ENCODE measurements around the gene ZFYVE28.
"Not testable (repeated sequence)": the region's sequence is repeated elsewhere in the genome, so short reads cannot be mapped to it uniquely, and the experiment has no call there.

Gene ZFYVE28

DNA sequence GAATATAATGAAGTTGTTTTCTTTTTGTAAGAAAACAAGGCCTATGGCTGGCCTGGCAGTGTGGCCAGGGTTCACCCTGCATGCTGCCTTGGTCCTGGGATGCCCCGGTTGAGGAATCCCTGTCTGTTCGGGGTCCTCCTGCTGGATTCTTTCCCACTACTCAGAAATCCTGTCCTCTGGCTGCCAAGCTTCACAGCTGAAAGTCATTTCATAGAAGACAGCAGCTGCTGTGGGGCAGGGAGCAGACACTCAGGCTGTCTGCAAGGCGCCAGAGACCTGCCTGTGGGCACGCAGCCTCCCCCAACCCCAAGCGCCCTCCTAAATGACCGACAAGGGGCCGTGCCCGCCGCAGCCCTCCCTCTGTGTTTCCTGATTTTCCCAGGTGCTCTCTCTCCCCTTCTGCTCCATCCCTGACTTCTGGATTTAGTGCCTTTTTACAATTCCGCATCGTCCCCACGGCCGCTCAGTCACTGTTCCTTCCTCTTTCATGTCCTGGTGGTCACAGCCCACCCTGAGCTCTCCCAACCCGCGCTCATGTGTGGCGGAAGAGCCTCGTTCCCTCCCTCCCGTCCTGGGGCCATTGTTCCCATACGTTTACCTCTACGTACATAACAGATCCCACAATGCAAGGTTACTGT lies 27.5 kb downstream of the ZFYVE28 start:
- DNase-seq (ENCODE audit: low read depth), result no peak

DNA sequence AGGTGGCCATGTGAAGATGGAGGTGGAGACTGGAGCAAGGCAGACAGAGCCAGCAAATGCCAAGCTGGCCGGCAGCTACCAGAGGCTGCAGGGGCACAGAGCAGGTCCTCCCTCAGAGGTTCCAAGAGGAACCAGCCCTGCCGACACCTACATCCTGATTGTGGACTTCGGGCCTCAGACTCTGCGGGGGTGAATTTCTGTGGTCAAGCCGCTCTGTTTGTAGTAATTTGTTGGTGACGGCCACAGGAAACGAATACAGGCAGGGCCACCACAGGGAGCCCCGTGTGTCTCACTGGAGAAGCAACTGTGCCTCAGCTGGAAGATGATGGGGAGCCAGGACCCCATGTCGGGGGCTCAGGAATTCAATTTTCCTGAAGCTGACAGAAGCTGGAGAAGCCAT lies 28.3 kb downstream of the ZFYVE28 start:
- no peak for DNase-seq (ENCODE audit: low read depth)

DNA sequence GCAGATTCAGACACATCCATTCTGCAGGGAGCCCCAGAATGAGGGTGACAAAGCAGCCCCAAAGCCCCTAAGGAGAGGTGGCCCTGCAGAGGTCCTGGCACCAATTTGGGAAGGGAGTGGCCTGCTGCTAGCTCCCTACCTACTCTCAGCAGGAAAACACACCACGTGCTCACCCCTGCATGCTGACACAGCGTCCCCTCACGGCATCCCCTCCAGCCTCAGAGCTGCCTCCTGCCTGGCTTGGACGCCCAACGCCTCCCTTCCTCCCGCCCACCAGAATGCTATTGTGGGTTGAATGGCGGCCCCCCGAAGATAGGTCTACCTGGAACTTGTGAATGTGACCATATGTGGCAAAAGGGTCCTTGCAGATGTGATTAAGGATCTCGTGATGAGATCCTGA lies 28.8 kb downstream of the ZFYVE28 start:
- DNase-seq (ENCODE audit: low read depth), result no peak

DNA sequence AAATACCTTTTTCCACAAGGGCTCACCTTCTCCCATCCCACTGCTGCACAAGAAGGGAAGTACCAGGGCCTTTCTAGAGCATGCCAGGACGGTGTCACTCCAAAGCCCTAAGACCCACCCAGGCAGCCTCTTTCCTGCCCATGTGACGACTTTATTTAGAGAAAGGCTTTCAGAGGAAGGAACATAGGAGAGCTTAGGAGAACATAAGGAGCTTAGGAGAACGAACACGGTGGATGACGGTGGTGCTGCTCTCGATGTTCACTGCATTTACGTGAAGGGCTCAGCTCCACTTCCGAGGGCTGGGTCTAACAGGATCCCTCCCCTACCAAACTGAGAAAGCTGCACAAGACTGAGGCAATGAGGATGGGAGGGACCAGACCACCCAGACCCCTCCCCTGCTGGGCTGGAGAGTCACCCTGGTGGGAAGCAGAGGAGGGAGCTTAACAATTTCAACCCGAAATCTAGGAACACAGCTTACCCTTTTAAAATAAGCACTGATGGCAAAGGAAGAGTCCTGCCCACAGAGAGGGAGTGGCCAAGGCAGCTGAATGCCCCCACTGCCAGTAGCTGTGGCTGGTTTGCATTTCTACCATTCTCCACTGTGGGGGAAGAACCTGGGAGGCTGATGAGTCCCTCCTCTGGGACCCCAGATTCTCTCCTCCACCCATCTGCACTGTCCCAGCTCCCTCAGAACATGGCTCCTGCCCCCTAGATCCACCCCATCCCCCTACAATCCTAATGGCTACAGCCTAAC lies 29.8 kb downstream of the ZFYVE28 start:
- peak; percentile 11 for DNase-seq (ENCODE audit: low read depth)

DNA sequence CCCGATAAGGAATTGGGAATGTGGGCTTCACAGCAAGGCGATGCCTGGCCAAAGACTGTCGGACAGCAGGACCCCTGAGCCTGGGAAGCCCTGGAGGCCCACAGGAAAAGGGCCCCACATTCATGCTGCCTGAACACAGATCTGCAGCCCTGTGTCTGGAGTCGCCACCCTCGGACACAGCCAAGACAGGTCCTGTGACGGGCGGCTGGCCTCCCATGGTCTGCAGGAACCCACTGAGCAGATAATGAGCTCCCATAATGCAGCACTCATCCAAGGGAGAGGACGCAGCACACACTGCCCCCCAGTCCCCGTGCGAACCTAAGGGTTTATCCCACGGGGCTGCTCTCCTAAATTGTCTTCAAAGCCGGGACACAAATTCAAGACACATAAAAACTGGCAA lies 30.6 kb downstream of the ZFYVE28 start:
- DNase-seq (ENCODE audit: low read depth), result no peak

DNA sequence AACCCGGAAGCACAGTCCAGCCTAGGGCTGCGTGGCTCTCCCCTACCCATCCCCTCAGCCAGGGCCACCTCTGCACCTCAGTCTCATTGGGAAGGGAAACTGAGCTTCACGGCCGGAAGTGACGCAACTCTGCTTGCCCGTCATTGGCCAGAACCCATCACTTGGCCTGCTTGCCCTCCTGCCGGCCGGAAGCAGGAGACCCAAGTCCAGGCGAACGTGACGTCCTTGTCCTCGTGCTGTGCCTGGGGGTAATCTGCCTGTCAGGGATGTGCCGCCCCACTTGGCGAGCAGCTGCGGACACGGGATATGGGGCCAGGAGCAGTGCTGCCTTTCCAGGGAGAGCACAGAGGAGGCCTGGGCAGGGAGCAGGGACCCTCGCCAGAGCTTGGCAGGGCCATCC lies 31.2 kb downstream of the ZFYVE28 start:
- no peak for DNase-seq (ENCODE audit: low read depth)

DNA sequence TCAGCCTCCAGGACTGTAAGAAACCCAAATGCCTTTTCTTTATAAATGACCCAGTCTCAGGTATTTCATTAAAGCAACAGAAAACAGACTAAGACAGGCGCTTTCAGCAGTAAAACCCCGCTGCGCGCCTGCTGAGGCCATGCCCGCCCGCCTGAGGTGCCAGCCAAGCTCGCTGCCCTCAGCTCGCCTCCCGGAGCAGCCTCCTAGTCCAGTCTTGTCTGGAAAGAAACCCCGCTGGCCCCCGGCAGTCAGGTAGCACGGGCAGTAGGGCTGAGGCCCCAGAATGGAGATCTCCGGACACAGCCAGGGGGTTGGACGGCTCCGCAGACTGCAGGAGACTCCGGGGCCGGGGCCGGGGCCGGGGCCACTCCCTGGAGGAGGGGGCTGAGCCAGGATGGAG lies 31.7 kb downstream of the ZFYVE28 start:
- no peak for DNase-seq (ENCODE audit: low read depth)

DNA sequence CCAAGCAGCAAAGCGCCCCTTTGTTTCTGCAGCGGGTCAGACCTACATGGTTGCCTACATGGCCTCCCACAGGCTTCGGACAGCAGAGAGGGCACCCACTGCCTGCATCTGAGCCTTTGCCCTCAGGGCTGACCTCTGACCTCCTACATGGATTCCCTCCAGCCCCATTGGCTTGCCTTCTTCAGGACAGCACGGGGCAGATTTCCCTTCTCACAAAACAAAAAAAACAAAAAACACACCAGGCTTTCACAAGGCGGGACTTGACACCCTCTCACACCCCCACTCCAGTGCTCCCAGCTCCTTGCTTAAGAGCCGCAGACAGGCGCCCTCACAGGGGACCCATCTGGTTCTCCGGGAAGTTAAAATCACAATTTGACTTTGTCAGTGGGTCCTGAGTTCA lies 32.9 kb downstream of the ZFYVE28 start:
- DNase-seq (ENCODE audit: low read depth), result no peak

DNA sequence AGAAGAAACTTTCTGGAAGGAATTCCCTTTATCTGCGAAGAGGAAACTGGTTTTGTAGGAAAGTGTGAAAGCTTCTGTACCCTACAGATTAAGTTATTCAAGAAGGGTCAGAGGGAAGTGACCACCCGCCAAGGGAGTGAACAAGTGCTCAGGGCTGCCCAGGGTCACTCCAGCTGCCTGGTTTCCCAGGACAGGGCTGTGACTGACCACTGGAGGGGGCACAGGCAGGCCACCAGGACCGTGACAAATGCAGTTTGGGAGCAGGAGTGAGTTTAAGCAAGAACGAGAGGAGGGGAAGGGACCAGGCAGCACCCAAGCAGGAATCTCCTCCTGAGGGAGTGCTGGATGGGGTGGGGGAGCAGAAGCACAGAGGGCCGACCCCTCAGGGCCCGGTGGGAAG lies 34.2 kb downstream of the ZFYVE28 start:
- no peak for DNase-seq (ENCODE audit: low read depth)

DNA sequence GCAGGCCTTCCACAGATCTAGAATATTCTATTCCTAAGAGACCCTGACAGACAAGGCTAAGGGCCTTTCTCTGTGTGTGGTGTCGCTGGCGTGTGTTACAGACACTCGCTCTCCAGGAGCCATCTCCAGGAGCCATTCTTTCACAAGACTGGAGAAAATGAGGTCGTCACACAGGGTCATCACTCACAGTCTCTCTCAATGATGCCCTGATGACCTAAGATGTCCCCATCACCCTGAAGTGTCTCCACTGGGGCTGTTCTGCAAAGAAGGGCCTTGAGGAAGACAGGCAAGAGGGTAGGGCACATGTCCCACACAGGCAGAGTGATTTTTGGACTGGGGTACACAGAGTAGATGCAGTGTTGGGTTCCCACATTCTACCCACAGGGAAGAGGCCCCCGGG lies 34.7 kb downstream of the ZFYVE28 start:
- DNase-seq (ENCODE audit: low read depth), result no peak

DNA sequence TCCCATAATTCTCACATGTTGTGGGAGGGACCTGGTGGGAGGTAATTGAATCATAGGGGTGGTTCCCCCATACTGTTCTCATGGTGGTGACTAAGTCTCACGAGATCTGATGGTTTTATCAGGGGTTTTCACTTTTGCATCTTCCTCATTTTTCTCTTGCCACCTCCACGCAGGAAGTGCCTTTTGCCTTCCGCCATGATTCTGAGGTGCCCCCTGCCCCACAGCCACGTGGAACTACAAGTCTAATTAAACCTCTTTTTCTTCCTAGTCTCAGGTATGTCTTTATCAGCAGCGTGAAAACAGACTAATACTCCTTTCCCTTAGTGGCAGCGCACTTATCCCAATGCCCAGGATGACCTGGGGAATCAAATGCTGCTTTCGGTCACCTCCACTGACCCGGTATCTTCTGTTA lies 35.2 kb downstream of the ZFYVE28 start:
- not testable (repeated sequence) for DNase-seq (ENCODE audit: low read depth)

DNA sequence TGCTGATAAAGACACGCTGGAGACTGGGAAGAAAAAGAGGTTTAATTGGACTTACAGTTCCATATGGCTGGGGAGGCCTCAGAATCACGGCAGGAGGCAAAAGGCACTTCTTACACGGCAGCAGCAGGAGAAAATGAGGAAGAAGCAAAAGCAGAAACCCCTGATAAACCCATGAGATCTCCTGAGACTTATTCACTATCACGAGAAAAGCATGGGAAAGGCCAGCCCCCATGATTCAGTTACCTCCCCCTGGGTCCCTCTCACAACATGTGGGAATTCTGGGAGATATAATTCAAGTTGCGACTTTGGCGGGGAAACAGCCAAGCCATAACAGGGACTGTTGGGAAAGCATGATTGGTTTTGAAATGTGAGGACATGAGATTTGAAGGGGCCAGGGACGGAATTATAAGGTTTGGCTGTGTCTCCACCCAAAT lies 35.7 kb downstream of the ZFYVE28 start:
- DNase-seq (ENCODE audit: low read depth), result not testable (repeated sequence)

DNA sequence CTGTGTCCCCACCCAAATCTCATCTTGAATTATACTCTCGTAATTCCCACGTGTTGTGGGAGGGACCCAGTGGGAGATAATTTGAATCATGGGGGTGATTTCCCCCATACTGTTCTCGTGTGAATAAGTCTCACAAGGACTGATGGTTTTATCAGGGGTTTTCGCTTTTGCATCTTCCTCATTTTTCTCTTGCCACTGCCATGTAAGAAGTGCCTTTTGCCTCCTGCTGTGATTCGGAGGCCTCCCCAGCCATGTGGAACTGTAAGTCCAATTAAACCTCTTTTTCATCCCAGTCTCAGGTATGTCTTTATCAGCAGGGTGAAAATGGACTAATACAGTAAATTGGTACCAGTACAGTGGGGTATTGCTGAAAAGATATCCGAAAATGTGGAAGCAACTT lies 37.9 kb downstream of the ZFYVE28 start:
- not testable (repeated sequence) for DNase-seq (ENCODE audit: low read depth)

DNA sequence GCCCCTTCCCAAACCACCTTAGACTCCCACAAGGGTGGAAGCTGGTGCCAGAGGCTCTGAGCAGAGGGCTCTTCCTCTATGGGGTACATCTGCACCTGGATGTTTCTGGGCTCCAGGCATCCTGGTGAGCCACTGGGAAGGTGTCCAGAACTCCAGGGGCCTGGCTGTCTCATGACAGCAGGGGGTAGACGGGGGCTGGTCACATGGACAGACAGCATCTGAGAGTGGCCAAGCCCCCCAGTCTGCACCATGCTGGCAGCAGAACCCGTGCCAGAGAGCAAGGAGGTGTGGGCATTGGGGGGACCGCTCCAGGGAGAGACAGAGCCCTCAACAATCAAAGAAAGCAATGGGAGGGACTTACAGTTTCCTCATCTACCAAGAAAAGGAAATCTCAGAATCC lies 39.5 kb downstream of the ZFYVE28 start:
- DNase-seq (ENCODE audit: low read depth), result no peak

DNA sequence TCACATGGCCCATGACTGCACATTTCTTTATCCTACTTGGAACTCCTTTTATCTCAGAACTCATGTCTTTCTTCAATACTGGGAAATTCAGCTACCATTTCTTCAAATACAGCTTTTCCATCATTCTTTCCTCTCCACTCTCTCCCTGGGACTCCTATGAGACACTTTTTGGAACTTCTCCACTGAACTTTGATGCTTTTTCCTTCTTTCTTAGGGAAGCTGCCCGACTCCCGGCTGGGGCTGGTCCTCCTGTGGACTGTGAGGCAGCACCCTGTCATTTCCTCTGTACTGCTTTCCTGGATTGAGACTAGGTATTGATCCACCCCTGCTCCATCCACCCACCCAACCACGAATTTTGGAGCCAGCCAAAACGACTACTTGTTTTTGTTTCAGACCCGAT lies 40.0 kb downstream of the ZFYVE28 start:
- no peak for DNase-seq (ENCODE audit: low read depth)

DNA sequence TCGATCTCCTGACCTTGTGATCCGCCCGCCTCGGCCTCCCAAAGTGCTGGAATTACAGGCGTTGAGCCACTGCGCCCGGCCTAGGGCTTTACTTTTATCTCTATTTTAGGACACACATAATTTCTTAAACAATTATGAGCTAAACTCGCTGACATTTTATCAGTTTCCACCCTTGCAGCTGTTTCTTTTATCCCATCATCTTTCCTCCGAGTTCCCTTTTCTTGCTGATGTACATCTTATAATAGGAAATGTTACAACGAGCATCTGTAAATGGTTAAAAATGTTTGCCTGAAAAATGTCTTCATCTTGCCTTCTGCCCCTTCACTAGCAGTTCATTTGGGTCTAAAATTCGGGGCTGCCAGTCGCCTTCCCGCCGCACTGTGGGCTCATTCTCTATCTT lies 41.2 kb downstream of the ZFYVE28 start:
- no peak for DNase-seq (ENCODE audit: low read depth)

DNA sequence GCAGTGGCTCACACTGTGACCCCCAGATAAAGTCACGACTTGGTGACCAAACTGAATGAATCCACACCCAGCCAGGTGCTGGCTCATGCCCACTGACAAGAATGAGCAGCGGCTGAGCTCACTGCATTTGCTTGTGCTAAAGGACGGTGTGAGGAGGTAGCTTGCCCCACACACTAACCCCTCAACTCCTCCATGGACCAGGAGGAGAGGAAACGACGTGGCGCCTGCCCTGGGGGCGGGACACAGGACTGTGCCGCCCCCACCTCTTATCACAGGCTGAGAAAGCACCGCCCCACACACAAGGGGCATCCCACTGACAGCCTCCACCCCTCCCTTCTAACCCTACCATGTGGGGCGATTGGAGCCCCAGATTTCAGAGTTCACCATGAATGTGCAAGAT lies 43.0 kb downstream of the ZFYVE28 start:
- DNase-seq (ENCODE audit: low read depth), result no peak

DNA sequence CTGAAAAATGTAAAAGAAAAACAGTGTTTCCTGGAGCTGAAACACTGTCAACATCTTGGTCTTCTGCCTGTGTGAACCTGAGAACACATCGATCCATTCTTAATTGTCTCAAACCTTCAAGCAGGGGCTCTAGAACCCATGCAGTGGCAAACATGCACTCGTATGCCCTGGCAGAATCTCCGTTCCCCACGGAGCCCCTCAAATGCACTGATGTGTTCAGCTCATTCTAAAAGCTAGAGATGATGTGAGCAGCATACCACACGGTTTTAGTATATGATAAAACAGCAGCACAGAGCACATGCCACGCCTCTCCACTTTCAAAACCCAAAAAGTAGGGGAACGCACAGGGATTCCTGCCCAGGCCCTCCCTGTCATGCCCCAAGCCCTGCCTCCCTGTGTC lies 44.9 kb downstream of the ZFYVE28 start:
- no peak for DNase-seq (ENCODE audit: low read depth)

DNA sequence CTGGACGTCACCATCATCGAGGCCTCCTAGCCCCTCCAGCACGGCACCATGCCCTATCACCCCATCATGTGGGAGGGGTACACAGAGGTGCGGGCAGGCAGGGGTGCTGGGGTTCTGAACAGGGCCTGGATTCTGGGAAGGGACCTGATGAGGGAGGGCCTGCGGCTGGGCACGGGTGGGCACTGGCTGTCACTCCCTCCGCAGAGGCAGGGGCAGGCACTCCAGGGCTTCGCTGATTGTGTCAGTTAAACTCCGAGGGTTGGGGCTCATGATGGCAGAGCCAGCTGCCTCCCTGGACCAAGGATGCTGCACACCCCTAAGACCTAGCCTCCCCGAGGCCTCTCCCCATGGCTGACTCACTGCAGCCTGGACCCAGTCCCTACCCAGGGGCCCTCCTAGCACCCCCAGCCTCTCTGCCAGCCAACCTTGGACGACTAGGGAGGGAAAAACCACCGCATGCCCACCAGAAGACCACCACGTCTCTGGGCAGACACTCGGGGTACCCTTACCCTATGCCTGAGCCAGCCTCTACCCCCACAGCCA lies 45.9 kb downstream of the ZFYVE28 start:
- DNase-seq (ENCODE audit: low read depth), result no peak

DNA sequence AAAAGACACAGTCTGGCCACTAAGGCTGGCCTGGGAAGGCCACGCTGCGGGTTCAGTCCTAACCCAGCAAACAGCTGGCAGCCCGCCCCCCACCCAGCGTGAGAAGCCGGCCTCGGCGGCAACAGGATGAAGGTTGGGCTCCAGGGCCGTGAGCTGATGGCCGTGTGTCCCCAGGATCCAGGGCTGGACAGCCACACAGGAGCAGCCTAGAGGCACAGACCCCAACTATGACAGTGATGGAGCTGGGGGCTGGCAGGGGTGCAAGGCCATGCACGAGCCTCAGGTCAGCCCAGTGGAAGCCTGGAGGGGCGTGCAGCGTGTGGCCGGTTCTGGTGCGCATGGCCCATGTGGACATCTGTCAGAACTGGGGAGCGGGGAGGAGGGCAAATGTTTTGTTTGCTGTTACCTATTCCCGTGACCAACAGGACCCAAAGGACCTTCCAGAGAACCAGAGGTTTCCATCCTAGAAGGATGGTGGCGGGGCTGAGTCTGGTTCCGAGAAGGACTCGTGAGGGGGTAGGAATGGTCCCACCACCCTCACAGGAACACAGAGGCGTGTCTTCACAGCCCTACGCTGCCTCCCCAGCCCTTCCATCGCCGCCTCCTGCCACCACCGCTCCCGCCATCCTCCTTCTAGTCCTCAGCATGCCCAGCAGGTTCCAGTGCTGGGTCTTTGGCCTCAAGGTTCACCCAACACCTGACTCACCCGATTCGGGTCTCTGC lies 46.5 kb downstream of the ZFYVE28 start:
- DNase-seq (ENCODE audit: low read depth), result no peak

DNA sequence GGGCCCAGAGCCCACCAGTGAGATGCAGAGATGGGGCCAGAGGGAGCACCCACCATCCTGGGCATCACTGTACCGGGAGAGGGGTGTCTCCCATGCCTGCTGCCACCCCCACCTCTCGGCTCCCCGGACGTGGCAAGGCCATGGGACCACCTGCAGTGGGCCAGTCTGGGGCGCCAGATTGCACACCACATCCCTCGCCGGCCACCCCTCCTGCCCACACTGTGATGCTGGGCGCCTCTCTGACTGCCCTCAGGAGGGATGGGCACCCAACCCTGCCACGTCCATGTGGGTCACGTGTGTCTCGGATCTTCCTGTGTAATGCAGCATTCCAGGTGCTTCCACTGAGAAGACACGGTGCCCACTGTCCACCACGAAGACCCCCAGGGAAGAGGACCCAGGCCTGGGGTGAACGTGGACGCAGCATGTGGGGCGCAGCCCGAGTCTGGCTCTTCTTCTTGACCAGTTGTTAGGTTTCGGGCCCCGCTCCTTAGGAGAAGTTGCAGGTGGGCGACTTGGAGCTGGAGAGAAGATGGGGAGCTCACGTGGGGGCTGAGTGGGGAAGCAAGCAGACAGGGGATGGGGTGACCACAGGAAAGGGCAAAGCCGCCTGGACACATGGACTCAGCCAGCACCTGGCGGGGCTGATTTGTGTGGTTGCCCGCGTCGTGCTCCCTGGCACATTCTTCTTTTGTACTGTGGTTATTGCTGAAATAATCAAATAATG lies 47.7 kb downstream of the ZFYVE28 start:
- no peak for DNase-seq (ENCODE audit: low read depth)

DNA sequence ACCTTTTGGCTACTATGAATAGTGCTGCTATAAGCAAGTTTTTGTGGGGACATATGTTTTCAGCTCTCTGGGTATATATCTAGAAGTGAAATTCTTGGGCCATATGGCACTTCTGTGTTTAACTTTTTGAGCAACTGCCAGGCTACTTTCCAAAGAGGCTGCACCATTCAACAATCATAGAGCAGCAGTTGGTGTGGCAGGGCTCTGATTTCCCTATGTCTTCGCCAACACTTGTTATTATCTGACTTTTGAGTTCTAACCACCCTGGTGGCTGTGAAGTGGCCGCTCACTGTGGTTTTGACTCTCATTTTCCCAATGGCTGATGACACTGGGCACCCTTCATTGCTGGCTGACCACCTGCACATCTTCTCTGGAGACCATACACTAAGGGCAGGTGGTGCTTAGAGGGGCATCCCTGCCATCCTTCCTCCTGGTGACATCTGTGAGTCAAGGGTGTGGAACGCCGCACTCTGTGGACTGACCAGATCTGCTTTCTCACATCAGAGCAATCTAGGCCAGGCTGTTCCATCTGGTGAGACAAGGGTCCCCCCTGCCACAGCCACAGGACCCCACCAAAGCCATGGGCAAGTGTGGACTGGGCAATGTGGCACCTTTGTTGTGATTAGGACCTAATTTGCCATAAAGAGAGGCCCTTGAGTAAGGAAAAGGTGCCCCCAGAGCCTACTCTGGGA lies 49.6 kb downstream of the ZFYVE28 start:
- DNase-seq (ENCODE audit: low read depth), result no peak
